CD14-positive monocyte (primary cell): ENCODE data around the gene ACACB. TPM values are rescaled to one million over a fixed set of nuclear protein-coding genes. Genes with fewer than 3 reads are reported as not detected.

Experiments
- DNase-seq, 3 donors: peaks; one replicate each; pipeline ENCODE4 v3.0.0-alpha.2; 2011 to 2022
- H2AFZ ChIP-seq: 2 replicates; pipeline ENCODE4 v1.6.0; 2012; ENCODE audit warnings: mild to moderate bottlenecking, low read depth, low read length, inconsistent platforms; ENCODE audit not compliant: insufficient read depth, poor library complexity, severe bottlenecking
- H3K27ac ChIP-seq, 2 donors: 1 replicate in 1 of 2; 2 replicates in 1 of 2; pipeline ENCODE4 v1.5.1; 2012 to 2013; ENCODE audit warnings: low read length in 2 of 2, control low read depth in 1 of 2, inconsistent platforms in 1 of 2, low read depth in 1 of 2, mild to moderate bottlenecking in 1 of 2
- H3K27me3 ChIP-seq, 2 donors: one replicate each; pipeline versions ENCODE4 v1.6.0 to v1.6.1; 2011 to 2013; ENCODE audit warnings: low read length in 2 of 2; ENCODE audit not compliant: control insufficient read depth in 2 of 2, insufficient read depth in 2 of 2
- H3K36me3 ChIP-seq, 2 donors: replicated peaks in 1 of 2; 1 replicate in 1 of 2; 2 replicates in 1 of 2; pipeline versions ENCODE4 v1.5.1 to v1.6.1; 2012 to 2013; ENCODE audit warnings: low read length in 2 of 2, control low read depth in 1 of 2, inconsistent platforms in 1 of 2, mild to moderate bottlenecking in 1 of 2; ENCODE audit not compliant: insufficient read depth in 2 of 2, control insufficient read depth in 1 of 2
- H3K4me1 ChIP-seq, 2 donors: 1 replicate in 1 of 2; 2 replicates in 1 of 2; pipeline versions ENCODE4 v1.5.1 to v1.6.1; 2012 to 2013; ENCODE audit warnings: low read length in 2 of 2, control low read depth in 1 of 2, inconsistent platforms in 1 of 2, mild to moderate bottlenecking in 1 of 2, moderate library complexity in 1 of 2; ENCODE audit not compliant: insufficient read depth in 2 of 2, control insufficient read depth in 1 of 2
- H3K4me2 ChIP-seq: replicated peaks from 2 replicates; pipeline ENCODE3; 2012; ENCODE audit warnings: low read length, moderate library complexity, mild to moderate bottlenecking; ENCODE audit not compliant: poor library complexity, severe bottlenecking; ENCODE audit errors: extremely low read depth
- H3K4me3 ChIP-seq, 3 experiments: fragments of 200-600 bp in 1 of 3; sonication (generic) in 1 of 3; replicated peaks in 1 of 3; 1 replicate in 2 of 3; 2 replicates in 1 of 3; pipeline ENCODE4 v1.5.1; 2011 to 2013; ENCODE audit warnings: low read length in 3 of 3, mild to moderate bottlenecking in 3 of 3, control low read depth in 2 of 3, low read depth in 2 of 3, inconsistent platforms in 1 of 3, moderate library complexity in 1 of 3
- H3K79me2 ChIP-seq: 2 replicates; pipeline ENCODE4 v1.6.0; 2012; ENCODE audit warnings: mild to moderate bottlenecking, control low read depth, inconsistent platforms, low read length, moderate library complexity; ENCODE audit not compliant: insufficient read depth
- H3K9ac ChIP-seq: 2 replicates; pipeline ENCODE4 v1.6.0; 2017; ENCODE audit warnings: low read length, mild to moderate bottlenecking; ENCODE audit not compliant: insufficient read depth, poor library complexity, severe bottlenecking
- H3K9me3 ChIP-seq, 2 donors: replicated peaks in 1 of 2; 1 replicate in 1 of 2; 2 replicates in 1 of 2; pipeline versions ENCODE4 v1.5.1 to v1.6.1; 2012 to 2013; ENCODE audit warnings: low read length in 2 of 2, control low read depth in 1 of 2; ENCODE audit not compliant: control insufficient read depth in 1 of 2, insufficient read depth in 1 of 2
- H4K20me1 ChIP-seq: 2 replicates; pipeline ENCODE4 v1.6.0; 2012; ENCODE audit warnings: mild to moderate bottlenecking, low read length, control low read depth, moderate library complexity; ENCODE audit not compliant: insufficient read depth
- H3K27ac Mint-ChIP-seq, 7 donors: one replicate each; pipeline ENCODE4 v1.8.0; 2020; ENCODE audit warnings: mild to moderate bottlenecking in 7 of 7, mixed read lengths in 7 of 7, moderate library complexity in 6 of 7, inconsistent platforms in 2 of 7
- H3K27me3 Mint-ChIP-seq, 3 donors: one replicate each; pipeline ENCODE4 v1.8.0; 2021 to 2022; ENCODE audit warnings: low read depth in 3 of 3, mild to moderate bottlenecking in 3 of 3, mixed read lengths in 3 of 3, moderate library complexity in 3 of 3, inconsistent platforms in 1 of 3
- H3K36me3 Mint-ChIP-seq, 2 donors: one replicate each; pipeline ENCODE4 v1.8.0; 2020; ENCODE audit warnings: mixed read lengths in 2 of 2, inconsistent platforms in 1 of 2, mild to moderate bottlenecking in 1 of 2
- H3K4me1 Mint-ChIP-seq: one replicate; pipeline ENCODE4 v1.8.0; 2020; ENCODE audit warnings: mild to moderate bottlenecking, mixed read lengths
- H3K4me3 Mint-ChIP-seq, 2 donors: one replicate each; pipeline ENCODE4 v1.8.0; 2020; ENCODE audit warnings: mild to moderate bottlenecking in 2 of 2, mixed read lengths in 2 of 2, moderate library complexity in 1 of 2
- H3K9me3 Mint-ChIP-seq, 7 donors: one replicate each; pipeline ENCODE4 v1.8.0; 2020 to 2022; ENCODE audit warnings: mixed read lengths in 7 of 7, mild to moderate bottlenecking in 6 of 7, moderate library complexity in 6 of 7, inconsistent platforms in 2 of 7
- WGBS: methylation state at CpG from one replicate; pipeline ENCODE4 v1.1.5; 2013; ENCODE audit warnings: missing lambda C conversion rate; ENCODE audit not compliant: insufficient coverage; 5-methylcytosine and 5-hydroxymethylcytosine counted together
- intact Hi-C, 2 donors: fragments of 100-400 bp; cut with micrococcal nuclease; formaldehyde crosslinking; loops; one replicate each; pipeline versions ENCODE4 v1.15.0 to v1.15.1; 2023
- polyA plus RNA-seq, 3 donors: library from polyadenylated mRNA; depleted of rRNA in 1 of 3; unstranded in 2 of 3; stranded (reverse) in 1 of 3; fragments of 300-500 nt in 2 of 3; fragments of >200 nt in 1 of 3; fragmentation: Illumina TruSeq in 2 of 3; gene quantifications; 1 replicate in 2 of 3; 2 replicates in 1 of 3; pipeline ENCODE4 v1.2.3, GENCODE V29; 2012 to 2021
- TF ChIP-seq, protein P1 (sequence below): fragments of 200-600 bp; IDR thresholded peaks from one replicate; pipeline ENCODE4 v1.8.0; 2022; ENCODE audit warnings: antibody characterized with exemption, mild to moderate bottlenecking

ACACB gene
- polyA plus RNA-seq, 3 donors: 0.14 to 5.0 (median 1.9) TPM

DNA sequence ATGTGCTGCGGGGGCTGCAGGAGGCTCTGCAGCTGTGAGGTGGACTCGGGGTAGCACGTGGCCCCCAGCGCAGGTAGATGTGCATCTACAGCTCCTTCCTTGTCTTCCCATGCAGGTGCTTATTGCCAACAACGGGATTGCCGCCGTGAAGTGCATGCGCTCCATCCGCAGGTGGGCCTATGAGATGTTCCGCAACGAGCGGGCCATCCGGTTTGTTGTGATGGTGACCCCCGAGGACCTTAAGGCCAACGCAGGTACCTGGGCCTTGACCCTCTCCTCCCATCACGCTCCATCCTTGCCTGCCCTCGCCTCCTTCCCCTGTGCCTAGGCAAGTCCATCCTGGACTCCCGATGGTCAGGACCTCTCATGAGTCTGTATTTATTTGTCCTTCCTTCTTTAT lies 51.4 kb downstream of the ACACB start:
- Mint-ChIP-seq H3K36me3 (peaks cover 27 to 34% of the 10 kb centered on the region in 2 donors), H3K4me1 (peaks cover 28% of the 10 kb centered on the region), H3K27me3 (no peaks in the 10 kb centered on the region), H3K27ac (peak overlapping the region in 1 of 7 donors; percentile 25), H3K9me3 (peaks cover 0 to 2% (median 2%) of the 10 kb centered on the region in 7 donors), H3K4me3 (no peak overlapping the region)
- DNase-seq: no peak
- Histone ChIP-seq H3K4me2 (no peak overlapping the region), H3K9me3 (no peaks in the 10 kb centered on the region), H2AFZ (no peak overlapping the region), H3K27me3 (no peaks in the 10 kb centered on the region), H3K36me3 (peaks cover 8 to 10% of the 10 kb centered on the region in 2 donors), H3K9ac (no peak overlapping the region), H3K27ac (no peak overlapping the region), H4K20me1 (no peaks in the 10 kb centered on the region), H3K79me2 (no peaks in the 10 kb centered on the region), H3K4me1 (peaks cover 12 to 16% of the 10 kb centered on the region in 2 donors), H3K4me3 (no peak overlapping the region)
- intact Hi-C loops: no loop called here
- TF ChIP-seq, protein P1, sequence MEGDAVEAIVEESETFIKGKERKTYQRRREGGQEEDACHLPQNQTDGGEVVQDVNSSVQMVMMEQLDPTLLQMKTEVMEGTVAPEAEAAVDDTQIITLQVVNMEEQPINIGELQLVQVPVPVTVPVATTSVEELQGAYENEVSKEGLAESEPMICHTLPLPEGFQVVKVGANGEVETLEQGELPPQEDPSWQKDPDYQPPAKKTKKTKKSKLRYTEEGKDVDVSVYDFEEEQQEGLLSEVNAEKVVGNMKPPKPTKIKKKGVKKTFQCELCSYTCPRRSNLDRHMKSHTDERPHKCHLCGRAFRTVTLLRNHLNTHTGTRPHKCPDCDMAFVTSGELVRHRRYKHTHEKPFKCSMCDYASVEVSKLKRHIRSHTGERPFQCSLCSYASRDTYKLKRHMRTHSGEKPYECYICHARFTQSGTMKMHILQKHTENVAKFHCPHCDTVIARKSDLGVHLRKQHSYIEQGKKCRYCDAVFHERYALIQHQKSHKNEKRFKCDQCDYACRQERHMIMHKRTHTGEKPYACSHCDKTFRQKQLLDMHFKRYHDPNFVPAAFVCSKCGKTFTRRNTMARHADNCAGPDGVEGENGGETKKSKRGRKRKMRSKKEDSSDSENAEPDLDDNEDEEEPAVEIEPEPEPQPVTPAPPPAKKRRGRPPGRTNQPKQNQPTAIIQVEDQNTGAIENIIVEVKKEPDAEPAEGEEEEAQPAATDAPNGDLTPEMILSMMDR: no peak
- 98% methylated on average over 17 of the region's 18 CpGs for WGBS

DNA sequence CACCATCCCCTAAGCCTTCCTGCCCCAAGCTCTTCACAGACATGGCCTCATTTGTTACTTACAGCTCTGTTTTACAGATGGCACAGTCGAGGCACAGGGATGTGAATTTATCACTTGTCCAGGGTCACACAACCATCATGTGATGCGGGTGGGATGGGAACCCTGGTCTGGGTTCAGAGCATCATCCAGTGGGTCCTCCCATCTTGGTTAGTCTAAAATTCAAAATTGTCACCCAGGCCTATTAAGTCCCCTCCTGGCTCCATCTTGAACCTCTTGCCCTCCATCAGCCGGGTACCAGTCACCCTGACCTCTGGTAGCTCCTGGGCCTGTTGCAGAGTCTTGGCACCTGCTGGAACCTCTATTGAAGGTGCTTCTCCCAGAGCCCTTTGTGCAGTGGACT lies 52.9 kb downstream of the ACACB start:
- peaks cover 0 to 4% (median 2%) of the 10 kb centered on the region in 7 donors for H3K9me3 Mint-ChIP-seq
- DNase-seq: no peak
- Histone ChIP-seq H3K27me3 (no peaks in the 10 kb centered on the region), H3K36me3 (peaks cover 8 to 16% of the 10 kb centered on the region in 2 donors), H3K27ac (peak overlapping the region in 1 of 2 donors; percentile 56), H3K9ac (no peak overlapping the region), H3K4me2 (no peak overlapping the region), H3K9me3 (no peaks in the 10 kb centered on the region), H3K4me3 (no peak overlapping the region), H2AFZ (no peak overlapping the region), H3K4me1 (peaks cover 12 to 16% of the 10 kb centered on the region in 2 donors), H3K79me2 (no peaks in the 10 kb centered on the region), H4K20me1 (no peaks in the 10 kb centered on the region)
- peaks cover 0 to 2% (median 1%) of the 10 kb centered on the region in 3 donors for H3K27me3 Mint-ChIP-seq
- 100% methylated on average over 3 of the region's 3 CpGs for WGBS
- peaks cover 22% of the 10 kb centered on the region for H3K4me1 Mint-ChIP-seq
- no peak overlapping the region for H3K4me3 Mint-ChIP-seq
- peaks cover 35 to 40% of the 10 kb centered on the region in 2 donors for H3K36me3 Mint-ChIP-seq
- H3K27ac Mint-ChIP-seq: peak overlapping the region in 5 of 7 donors; percentile 53 to 92 (median 79)
- intact Hi-C loops: no loop called here
- TF ChIP-seq, protein P1: no peak
